ENCODE data around the gene AQP6. TPM values are rescaled to one million over a fixed set of nuclear protein-coding genes. Genes with fewer than 3 reads are reported as not detected.
A peak's percentile ranks its signal among the peaks of the same experiment; 100 is the strongest.

AQP6 gene
- 0.11 TPM in 1 of 2 replicates, not detected in the other for total RNA-seq (2014; rRNA removed; shearing (Covaris generic))

GRCh38 chr12:49972641-49973360 lies at the start of gene AQP6:
AQP6 (plus strand) TSS chr12:49972947; CDS start chr12:49973174, 227 bp downstream.
- DNase-seq (ENCODE audit: low read depth): no peak

GRCh38 chr12:49923035-49923644 lies 49.6 kb upstream of the AQP6 start:
- no peak for DNase-seq (ENCODE audit: low read depth)

DNA sequence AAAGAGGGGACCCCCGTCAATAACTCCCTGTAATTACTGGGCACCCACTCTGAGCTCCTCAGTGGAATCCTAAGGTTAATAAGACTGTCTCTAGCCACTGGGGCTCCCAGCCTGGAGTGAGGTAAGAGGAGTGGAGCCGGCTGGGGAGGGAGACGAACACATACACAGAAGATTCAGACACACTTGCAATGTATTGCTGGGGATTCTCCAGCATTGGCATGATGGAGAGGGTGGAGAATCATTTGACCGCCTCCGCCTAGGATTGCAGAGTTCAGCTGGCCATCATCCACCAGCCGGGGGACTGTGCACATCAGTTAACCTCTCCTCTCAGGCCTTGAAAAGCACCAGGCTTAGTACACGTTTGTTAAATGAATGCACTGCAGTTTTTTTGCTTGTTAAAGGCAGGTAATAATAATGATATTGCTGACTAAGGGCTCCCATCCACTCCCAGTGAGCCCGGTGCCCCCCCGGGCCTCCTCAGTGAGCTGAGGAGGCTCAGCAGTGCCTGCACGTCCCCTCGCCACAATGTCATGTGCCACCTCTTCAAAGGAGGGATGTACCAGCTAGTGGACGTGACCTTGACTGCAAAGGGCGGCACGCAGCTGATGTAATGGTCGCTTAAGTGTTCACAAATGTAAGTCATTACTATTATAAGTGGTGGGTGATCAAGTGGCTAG lies 48.7 kb upstream of the AQP6 start:
- DNase-seq (ENCODE audit: low read depth): no peak

- no peak for DNase-seq (ENCODE audit: low read depth)
Observed at GRCh38 chr12:49924628-49925246, 48.0 kb upstream of the AQP6 start.

DNA sequence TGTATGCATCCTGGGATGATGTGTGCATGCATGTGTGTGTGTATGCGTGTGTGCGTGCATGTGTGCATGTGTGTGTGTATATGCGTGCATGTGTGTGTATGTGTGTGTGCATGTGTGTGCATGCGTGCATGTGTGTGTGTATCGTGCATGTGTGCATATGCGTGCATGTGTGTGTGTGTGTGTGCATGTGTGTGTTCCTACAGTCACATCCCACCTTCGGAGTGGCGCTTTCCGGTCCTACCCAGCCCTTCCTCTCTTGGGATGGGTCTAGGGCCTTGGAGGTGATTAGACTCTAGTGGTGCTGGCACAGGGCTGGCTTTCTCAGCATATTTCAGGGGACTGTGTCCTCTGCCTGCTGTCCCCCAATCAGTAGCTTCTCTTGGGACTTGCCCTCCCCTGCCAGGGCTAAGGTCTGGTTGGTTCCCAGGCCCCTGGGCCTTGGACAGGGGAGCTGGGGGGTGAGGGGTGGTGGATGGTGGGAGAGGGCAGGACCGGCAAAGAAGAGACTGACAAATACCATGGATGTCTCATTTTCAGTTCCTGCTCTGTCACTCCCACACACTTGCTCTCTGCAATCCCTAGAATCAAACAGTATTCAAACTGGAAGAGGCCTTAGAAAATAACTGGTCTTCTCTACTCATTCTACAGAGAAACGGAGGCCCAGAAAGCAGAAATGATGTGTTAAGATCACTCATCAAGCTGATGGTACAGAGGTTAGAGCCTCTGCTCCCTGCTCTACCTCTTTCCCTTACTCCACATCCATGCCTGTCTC lies 47.1 kb upstream of the AQP6 start:
- no peak for DNase-seq (ENCODE audit: low read depth)

DNA sequence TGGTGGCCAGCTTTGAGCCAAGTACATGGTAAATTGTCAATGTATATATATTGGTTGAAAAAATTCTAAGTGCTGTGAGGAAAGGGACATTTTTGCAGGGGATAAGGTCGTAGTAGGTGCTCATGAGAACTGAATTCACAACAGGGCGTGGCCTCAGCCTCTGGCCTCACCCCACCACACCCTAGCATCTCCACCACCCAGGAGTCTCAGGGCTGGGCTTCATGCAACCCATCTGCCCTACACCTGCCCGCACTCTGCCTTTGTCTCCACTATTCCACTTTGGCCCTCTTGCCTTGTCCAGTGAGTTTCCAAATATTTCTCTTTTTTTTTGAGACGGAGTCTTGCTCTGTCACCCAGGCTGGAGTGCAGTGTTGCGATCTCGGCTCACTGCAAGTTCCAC lies 44.3 kb upstream of the AQP6 start:
- no peak for DNase-seq (ENCODE audit: low read depth)

GRCh38 chr12:49929581-49929980 lies 43.2 kb upstream of the AQP6 start:
- DNase-seq (ENCODE audit: low read depth): no peak

GRCh38 chr12:49930515-49931288 lies 42.0 kb upstream of the AQP6 start:
- peak; percentile 48 for DNase-seq (ENCODE audit: low read depth)

- DNase-seq (ENCODE audit: low read depth): no peak
Observed at GRCh38 chr12:49932023-49932422, 40.7 kb upstream of the AQP6 start.

- DNase-seq (ENCODE audit: low read depth): no peak
Observed at GRCh38 chr12:49932533-49933130, 40.1 kb upstream of the AQP6 start.

DNA sequence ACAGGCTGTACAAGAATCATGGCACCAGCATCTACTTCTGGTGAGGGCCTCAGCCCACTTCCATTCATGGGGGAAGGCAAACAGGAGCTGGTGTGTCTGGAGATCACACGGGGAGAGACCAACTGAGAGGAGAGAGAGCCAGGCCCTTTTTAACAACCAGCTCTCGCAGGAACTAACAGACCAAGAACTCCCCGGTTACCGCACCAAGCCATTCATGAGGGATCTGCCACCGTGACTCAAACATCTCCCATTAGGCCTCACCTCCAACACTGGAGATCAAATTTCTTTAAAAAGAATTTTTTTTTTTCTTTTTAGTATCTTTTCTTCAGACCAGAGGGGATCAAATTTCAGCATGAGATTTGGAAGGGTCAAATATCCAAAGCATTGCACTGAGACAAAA lies 39.0 kb upstream of the AQP6 start:
- peak; percentile 39 for DNase-seq (ENCODE audit: low read depth)

- no peak for DNase-seq (ENCODE audit: low read depth)
Observed at GRCh38 chr12:49934505-49934904, 38.2 kb upstream of the AQP6 start.

DNA sequence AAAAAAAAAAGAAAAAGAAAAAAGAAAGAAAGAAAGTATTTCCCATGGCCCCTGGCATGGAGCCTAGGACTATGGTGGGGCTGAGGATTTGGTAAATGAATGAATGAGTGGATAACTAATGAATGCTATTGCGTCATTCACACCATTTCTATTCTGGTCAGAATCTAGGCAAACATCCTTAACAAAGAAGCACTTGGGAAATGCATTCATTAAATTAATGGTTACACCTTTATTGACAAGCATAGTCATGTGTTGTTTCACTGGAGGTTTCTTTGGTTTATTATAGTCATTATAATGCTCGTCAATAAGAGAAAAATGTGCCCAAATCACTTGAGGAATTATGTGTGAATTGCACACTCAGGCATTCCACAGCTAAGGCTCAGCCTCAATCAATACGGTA lies 35.8 kb upstream of the AQP6 start:
- DNase-seq (ENCODE audit: low read depth): no peak

DNA sequence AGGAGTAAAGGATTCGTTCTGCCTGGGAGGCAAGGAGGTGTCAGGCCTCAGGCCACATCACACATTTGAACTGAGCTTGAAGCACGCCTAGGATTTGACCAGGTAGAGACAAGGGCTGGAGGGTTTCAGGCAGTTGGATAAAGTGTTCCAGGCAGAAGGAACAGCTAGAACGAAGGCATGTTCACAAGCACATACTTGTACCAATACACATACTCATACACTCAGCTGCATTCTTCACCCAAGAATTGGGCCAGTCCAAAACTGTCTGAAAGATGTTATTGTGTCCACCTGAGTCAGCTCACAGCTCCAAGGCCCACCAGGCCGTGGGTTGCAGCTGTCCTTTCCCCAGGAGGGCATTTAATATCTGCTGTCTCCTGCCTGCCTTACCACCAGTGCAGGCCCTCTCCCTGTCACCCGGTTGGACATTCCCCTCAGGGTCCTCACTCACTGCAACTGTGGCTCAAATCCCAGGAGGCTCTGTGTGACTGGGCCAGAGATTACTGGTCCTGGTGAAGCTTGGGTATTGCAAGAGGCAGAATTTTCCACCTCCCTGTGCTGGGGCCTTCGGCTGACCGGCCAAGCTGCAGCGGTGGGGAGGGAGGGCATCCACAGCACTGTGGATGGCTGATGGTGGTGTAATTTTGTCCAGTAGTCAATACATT lies 35.0 kb upstream of the AQP6 start:
- no peak for DNase-seq (ENCODE audit: low read depth)

DNA sequence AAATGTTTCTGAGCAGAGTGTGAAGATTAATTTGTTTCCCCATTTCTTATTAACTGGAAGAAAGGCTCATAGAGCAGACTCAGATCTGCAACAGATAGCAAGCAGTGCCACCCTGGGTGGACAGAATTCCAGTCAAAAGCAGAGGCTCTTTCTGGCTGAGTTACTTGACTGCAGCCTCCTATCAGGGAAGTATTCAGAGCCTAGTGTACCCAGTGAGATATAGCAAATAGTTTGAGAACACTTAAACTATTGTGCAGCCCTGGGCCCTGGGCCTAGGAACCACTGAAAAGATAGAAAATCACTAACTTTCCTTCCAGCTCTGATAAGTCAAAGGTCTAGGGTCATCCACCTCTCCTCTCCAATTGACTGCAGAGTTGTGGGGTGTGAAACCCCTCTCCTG lies 33.4 kb upstream of the AQP6 start:
- DNase-seq (ENCODE audit: low read depth): no peak

DNA sequence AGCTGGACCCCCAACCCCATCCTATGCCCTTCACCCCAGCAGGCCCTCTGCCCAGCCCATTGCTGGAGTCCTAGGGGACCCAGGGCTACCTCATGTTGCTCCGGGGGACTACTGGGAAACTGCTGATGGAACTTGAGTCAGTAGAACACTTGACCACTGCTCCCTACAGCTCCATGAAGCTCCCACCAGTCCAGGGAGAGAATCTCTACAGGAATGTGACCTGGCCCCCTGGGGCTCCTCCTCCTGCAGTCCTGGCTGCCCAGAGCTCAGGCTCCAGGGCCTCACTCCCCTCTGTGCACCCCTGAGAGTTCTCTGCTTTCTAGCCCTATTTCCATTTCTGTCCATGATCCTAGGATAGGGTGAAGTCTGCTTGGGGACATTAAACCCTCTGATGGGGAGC lies 33.0 kb upstream of the AQP6 start:
- DNase-seq (ENCODE audit: low read depth): no peak

DNA sequence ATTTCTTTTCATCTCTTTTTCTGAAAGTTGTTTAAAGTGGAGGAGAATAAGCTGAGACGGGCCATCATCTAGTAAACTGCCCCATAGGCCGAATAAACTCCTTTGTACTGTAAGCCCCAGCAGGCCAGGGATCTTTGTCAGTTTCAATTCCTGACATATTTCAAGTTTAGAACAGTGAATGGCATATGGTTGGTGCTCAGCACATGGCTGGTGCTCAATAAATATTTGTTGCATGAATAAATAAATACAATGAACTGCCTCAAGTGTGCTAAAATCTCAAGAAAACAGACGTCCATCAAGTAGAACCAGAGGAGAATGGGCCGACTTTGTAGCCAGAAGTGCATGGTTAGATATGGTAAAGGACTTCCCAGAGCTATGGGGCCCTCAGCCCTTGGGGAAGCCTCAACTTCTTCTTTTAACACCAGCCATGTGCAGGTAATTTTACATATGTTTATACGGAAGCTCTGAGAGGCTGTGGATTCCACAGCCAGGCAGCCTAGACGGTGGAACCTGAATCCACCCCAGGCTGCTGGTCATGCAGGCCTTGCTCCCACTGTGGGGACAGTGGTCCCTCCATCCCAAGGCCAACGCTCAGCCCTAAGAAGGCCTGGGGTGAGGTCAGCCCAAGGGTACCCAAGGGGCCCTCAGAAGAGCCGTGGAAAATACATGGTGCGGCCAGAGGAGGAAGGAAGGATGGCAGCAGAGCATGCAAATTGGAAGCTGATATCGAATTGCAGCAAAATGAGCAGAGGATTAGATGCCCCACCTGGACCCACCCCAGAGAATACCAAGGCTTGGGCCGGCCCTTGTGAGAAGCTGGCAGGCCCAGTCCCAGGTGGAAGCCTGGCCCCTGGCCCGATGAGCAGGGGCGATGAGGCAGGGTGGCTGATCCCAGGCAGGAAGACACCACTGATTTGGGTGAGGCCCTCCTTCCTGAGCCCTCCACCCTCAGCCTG lies 30.9 kb upstream of the AQP6 start:
- no peak for DNase-seq (ENCODE audit: low read depth)

GRCh38 chr12:49942512-49942893 lies 30.2 kb upstream of the AQP6 start:
- DNase-seq (ENCODE audit: low read depth): no peak
